RPMI8226 (cell line): ENCODE results near the gene UNC93A.
"Not testable (repeated sequence)": the region's sequence is repeated elsewhere in the genome, so short reads cannot be mapped to it uniquely, and the experiment has no call there.

Experiments
- DNase-seq: peaks from one replicate; pipeline ENCODE4 v3.0.0-alpha.2; 2015

Gene UNC93A

DNA sequence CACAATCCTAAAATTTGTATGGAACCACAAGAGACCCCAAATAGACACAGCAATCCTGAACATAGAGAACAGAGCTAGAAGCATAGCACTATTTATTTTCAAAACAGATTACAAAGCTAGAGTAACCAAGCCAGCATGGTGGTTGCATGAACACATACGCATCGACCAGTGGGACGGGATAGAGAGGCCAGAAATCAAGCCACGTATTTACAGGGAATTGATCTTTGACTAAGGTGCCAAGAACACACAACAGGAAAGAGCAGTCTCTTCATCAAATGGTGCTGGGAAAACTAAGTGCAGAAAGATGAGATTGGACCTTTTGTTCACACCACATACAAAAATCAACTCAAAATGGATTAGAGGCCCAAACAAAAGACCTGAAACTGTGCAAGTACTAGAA is 54.8 kb downstream of the UNC93A start:
- DNase-seq = no peak

DNA sequence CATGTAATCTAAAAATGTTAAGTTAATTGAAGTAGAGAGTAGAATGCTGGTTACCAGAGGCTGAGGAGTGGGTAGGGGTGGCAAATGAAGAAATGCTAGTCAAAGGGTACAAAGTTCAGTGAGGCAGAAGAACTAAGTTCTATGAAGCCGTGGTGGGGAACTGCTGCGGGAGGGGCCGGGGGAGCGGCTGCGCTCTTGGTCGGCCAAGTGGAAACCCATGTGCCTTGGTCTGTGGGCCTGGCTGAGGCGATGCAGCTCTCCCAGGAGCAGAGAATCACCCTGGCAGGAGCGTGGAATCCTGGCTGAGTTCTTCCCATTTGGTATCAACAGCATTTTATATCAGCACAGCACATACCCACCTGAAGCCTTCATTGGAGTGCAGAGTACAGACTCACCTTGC is 56.1 kb downstream of the UNC93A start:
- DNase-seq = no peak

DNA sequence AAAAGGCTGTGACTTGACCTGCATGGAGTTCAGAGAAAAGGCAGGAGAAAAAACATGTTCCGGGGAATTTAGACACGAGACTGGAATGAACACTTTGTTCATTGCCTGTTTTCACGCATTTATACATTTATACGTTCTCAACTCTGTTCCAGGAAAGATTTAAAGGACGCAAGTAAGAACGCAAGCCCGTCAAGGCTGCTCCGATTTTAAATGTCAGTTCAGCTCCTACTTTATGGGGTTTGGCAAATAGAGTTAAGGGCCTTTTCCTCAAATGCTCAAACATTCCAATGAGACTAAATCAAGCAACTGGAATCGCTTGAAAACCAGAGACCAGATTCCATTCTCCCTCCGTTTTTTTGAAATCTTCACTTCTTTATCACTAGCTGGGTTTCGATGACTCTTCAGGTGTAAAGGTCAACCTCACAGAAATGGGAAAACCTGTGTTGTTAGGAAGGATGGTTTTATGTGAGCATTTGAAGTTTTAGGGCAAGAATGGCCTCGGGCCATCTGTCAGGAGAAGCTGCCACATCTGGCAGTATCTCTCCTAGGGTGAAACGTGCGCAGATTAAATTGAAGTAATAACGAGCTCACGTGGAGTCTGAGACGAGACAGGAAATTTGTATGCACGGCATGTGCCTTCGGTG is 58.6 kb downstream of the UNC93A start:
- no peak for DNase-seq

DNA sequence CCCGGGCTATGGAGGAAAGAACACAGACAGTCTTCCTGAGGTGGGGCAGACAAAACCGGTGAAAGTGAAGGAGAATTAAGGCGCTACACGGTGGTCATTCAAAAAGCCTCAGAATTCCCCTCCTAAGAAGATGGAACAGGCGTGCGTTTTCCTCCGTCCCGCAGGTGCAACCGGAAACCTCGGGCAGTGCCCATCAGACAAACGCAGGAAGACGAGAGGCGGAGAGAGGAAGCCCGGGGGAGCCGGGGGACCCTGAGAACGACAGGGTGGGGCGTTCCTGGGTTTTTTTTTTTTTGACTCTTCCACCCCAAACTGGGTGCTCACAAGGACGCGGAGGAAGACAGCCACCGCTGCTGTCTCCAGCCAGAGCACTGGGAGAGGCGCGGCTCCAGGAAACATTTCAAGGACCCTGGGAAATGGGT is 59.2 kb downstream of the UNC93A start:
- no peak for DNase-seq

DNA sequence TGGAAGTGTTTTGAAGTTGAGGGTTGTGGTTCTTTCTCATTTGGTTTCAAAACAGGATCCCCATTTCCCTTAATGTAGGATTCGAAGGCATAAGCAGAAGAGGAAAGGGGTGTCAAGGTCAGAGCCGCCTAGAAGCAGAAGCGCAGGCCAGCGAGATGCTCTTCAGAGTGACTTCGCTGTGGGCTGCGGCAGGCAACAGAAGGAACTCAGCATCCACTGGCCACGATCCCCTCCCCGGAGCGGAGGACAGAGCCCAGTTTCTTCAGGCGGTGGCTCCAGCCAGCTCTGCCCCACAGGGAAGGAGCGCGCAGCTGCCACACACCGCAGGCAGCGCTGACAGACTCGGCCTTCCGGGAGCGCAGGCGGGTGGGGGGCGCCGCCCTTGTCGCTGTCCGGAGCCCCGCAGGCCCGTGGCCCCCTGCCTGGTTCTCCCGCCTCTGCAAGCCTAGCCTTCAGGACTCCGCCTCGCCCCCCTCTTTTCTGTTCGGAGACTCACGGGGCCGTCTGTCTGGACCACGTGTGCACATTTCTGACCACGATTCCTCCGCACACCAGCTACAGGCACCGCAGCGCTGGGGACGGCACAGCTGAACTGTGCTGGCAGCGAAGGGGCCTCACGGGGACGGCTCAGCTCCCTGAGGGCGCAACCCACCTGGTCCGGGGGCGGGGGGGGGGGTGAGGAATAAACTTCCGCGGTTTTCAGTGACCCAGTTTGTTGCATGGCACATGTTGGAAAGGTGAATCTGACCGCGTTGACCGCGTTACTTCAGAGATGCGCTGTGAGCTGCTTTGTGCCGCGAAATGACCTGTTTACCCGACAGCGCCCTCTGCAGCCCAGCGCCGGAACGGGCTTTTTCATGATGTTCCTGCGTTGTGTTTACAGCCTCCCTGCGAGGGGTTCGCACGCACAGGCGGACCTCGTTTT is 59.9 kb downstream of the UNC93A start:
- peak; percentile 73 for DNase-seq

DNA sequence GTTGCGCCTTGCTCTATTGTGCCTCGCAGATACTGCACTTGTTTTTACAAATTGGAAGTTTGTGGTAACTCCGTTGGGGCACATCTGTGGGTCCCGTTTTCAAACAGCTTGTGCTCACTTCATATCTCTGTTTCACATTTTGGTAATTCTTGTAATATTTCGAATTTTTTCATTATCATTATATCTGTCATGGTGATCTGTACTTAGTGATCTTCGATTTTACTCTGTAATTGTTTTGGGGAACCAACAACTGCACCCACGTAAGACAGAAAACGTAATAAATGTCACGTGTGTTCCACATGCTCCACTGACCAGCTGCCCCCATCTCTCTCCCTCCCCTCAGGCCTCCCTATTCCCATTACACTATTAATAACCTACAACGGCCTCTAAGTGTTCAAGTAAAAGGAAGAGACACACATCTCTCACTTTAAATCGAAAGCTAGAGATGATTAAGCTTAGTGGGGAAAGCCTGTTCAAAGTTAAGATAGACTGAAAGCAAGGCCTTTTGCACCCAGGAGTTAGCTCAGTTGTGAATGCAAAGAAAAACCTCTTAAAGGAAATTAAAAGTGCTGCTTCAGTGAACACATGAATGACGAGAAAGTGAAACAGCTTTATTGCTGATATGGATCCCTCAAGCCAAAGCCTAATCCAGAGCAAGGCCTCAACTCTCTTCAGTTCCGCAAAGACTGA is 60.7 kb downstream of the UNC93A start:
- DNase-seq = no peak

DNA sequence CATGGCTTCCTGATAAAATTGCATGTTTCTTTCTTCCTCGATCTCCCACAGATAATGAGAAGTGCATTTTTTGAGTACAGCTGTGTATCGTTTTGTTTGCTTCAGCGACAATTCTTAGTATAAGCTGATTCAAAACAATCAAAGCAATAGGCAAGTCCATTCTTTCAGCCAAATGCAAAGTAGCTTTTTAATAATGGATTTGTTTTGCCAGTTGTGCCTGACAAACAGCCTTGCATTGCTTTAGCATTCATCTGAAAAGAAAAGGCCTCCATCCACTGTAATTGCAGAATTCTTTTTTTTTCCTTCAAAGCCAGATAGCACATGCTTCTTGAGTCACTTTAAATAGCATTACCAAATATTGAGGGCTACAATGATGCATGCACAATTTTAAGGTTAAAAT is 65.8 kb downstream of the UNC93A start:
- DNase-seq = no peak

DNA sequence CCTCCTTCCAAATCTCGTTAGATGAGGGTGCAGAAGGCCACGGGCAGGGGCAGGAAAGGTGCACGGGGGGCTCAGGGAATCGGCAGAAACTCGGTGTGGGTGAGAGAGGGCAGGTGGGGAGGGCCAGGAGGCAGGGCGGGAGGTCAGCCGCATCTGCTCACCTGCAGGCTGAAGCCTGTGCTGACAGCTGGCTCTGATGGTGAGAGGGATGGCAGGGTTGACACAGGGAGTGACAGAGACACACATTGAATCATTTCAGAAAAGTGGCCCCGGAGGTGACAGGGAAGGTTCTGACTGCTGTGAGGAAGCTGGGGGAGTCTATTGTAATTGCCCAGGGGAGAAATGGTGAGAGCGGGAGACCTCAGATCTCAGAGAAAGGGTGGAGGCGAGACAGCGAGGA is 67.3 kb downstream of the UNC93A start:
- not testable (repeated sequence) for DNase-seq

DNA sequence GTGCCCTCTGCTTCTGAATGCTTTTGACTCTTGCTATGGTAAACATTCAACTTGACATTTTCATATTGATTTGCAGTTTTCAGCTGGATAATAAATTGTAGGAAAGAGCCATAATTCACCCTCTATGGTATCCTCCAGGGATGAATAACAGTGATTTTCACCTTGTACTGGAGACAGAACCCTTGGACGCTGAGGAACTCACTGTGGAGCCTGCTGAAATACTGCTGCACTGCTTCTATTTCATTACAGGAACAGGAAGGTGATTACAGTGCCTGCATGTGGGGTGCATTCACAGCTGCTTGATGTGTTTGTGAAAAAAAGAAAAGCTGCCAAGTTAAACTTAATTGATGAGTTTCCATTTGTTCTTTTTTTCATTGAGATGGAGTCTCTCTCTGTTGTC is 70.1 kb downstream of the UNC93A start:
- not testable (repeated sequence) for DNase-seq
